HEK293 (cell line): Measurements from ENCODE around the gene INSIG2.

Source experiments
- CTCF ChIA-PET: fragments of 350-600 bp; formaldehyde crosslinking; extraction: SDS; loops from one replicate; lab custom pipeline; 2021; ENCODE audit warnings: antibody characterized with exemption; lab: Yijun Ruan, JAX
- POLR2A ChIA-PET: fragments of 300-600 bp; formaldehyde crosslinking; extraction: SDS; loops from one replicate; lab custom pipeline; 2020; ENCODE audit warnings: antibody characterized with exemption, inconsistent platforms; lab: Yijun Ruan, JAX
- H3K27ac ChIP-seq: fragments of 200-500 bp; sonication (Bioruptor generic); 2 replicates; pipeline ENCODE4 v1.5.1; 2014; ENCODE audit warnings: low read depth, low read length, control low read depth, inconsistent platforms; ENCODE audit errors: extremely low read depth
- H3K36me3 ChIP-seq, 2 experiments: fragments of 200-500 bp in 1 of 2; sonication (Bioruptor generic) in 1 of 2; 1 replicate in 1 of 2; 2 replicates in 1 of 2; pipeline ENCODE4 v1.5.1; 2014 to 2017; ENCODE audit warnings: inconsistent platforms in 2 of 2, low read length in 2 of 2; ENCODE audit not compliant: control insufficient read depth in 2 of 2, insufficient read depth in 1 of 2
- H3K4me1 ChIP-seq: fragments of 200-500 bp; sonication (Bioruptor generic); 2 replicates; pipeline ENCODE4 v1.5.1; 2014; ENCODE audit warnings: mild to moderate bottlenecking, low read length, inconsistent platforms; ENCODE audit not compliant: control insufficient read depth, insufficient read depth
- H3K4me3 ChIP-seq: 2 replicates; pipeline ENCODE4 v1.5.1; 2011; ENCODE audit warnings: low read depth, mild to moderate bottlenecking, control low read depth, low read length, moderate library complexity
- H3K9me3 ChIP-seq: fragments of 200-500 bp; sonication (Bioruptor generic); 2 replicates; pipeline ENCODE4 v1.5.1; 2014; ENCODE audit warnings: low read depth, low read length, inconsistent platforms; ENCODE audit not compliant: control insufficient read depth, insufficient read depth
- GFI1B ChIP-seq: fragments of 450-650 bp; formaldehyde crosslinking; IDR thresholded peaks from 2 replicates; pipeline ENCODE4 v1.5.1; 2016; ENCODE audit warnings: missing biosample characterization, missing genetic modification characterization
- GLIS2 ChIP-seq: fragments of 450-650 bp; formaldehyde crosslinking; IDR thresholded peaks from 2 replicates; pipeline ENCODE4 v1.5.1; 2016; ENCODE audit warnings: missing biosample characterization, missing genetic modification characterization
- HOXC10 ChIP-seq: sonication (generic); formaldehyde crosslinking; IDR thresholded peaks from 2 replicates; pipeline ENCODE4 v1.8.1; 2023; ENCODE audit warnings: mild to moderate bottlenecking, missing genetic modification reagents
- IKZF3 ChIP-seq: fragments of 450-650 bp; IDR thresholded peaks from 2 replicates; pipeline ENCODE4 v1.5.0; 2018; ENCODE audit warnings: missing biosample characterization, mild to moderate bottlenecking, missing genetic modification characterization, moderate library complexity
- RBAK ChIP-seq: fragments of 450-650 bp; formaldehyde crosslinking; IDR thresholded peaks from 2 replicates; pipeline ENCODE4 v1.5.1; 2016; ENCODE audit warnings: missing biosample characterization, missing genetic modification characterization
- REPIN1 ChIP-seq: fragments of 450-650 bp; formaldehyde crosslinking; IDR thresholded peaks from 2 replicates; pipeline ENCODE4 v1.5.1; 2017; ENCODE audit warnings: missing biosample characterization, missing genetic modification characterization, low read depth
- ZFHX2 ChIP-seq: fragments of 450-650 bp; formaldehyde crosslinking; conservative IDR thresholded peaks from 2 replicates; pipeline ENCODE4 v1.5.1; 2016; ENCODE audit warnings: missing biosample characterization, missing genetic modification characterization
- ZFP3 ChIP-seq: fragments of 450-650 bp; formaldehyde crosslinking; IDR thresholded peaks from 2 replicates; pipeline ENCODE4 v1.5.1; 2016; ENCODE audit warnings: low read depth, missing biosample characterization, missing genetic modification characterization
- ZNF214 ChIP-seq: fragments of 450-650 bp; formaldehyde crosslinking; IDR thresholded peaks from 2 replicates; pipeline ENCODE4 v1.5.1; 2017; ENCODE audit warnings: missing biosample characterization, mild to moderate bottlenecking, missing genetic modification characterization, borderline replicate concordance
- ZNF292 ChIP-seq: fragments of 450-650 bp; formaldehyde crosslinking; IDR thresholded peaks from 2 replicates; pipeline ENCODE4 v1.5.1; 2016; ENCODE audit warnings: low read depth, missing biosample characterization, missing genetic modification characterization, borderline replicate concordance
- ZNF324 ChIP-seq: fragments of 450-650 bp; formaldehyde crosslinking; IDR thresholded peaks from 2 replicates; pipeline ENCODE4 v1.5.1; 2016; ENCODE audit warnings: missing biosample characterization, missing genetic modification characterization
- ZNF350 ChIP-seq: fragments of 450-650 bp; formaldehyde crosslinking; IDR thresholded peaks from 2 replicates; pipeline ENCODE4 v1.5.0; 2017; ENCODE audit warnings: missing biosample characterization, mild to moderate bottlenecking, missing genetic modification characterization
- ZNF423 ChIP-seq: fragments of 450-650 bp; formaldehyde crosslinking; IDR thresholded peaks from 2 replicates; pipeline ENCODE4 v1.5.1; 2016; ENCODE audit warnings: missing biosample characterization, missing genetic modification characterization
- ZNF501 ChIP-seq: fragments of 450-650 bp; formaldehyde crosslinking; IDR thresholded peaks from 2 replicates; pipeline ENCODE4 v1.5.1; 2016; ENCODE audit warnings: missing biosample characterization, missing genetic modification characterization
- ZNF530 ChIP-seq: fragments of 450-650 bp; formaldehyde crosslinking; IDR thresholded peaks from 2 replicates; pipeline ENCODE4 v1.5.1; 2016; ENCODE audit warnings: low read depth, missing biosample characterization, missing genetic modification characterization
- ZNF555 ChIP-seq: fragments of 450-650 bp; formaldehyde crosslinking; conservative IDR thresholded peaks from 2 replicates; pipeline ENCODE4 v1.5.1; 2017; ENCODE audit warnings: missing biosample characterization, mild to moderate bottlenecking, missing genetic modification characterization, inconsistent platforms
- ZNF596 ChIP-seq: fragments of 450-650 bp; IDR thresholded peaks from 2 replicates; pipeline ENCODE4 v1.5.0; 2018; ENCODE audit warnings: missing biosample characterization, mild to moderate bottlenecking, missing genetic modification characterization, moderate library complexity
- ZNF626 ChIP-seq: fragments of 450-650 bp; sonication (Bioruptor Pico); formaldehyde crosslinking; IDR thresholded peaks from 2 replicates; pipeline ENCODE4 v1.5.1; 2018; ENCODE audit warnings: missing biosample characterization, missing genetic modification characterization, inconsistent platforms
- ZNF660 ChIP-seq: fragments of 450-650 bp; IDR thresholded peaks from 2 replicates; pipeline ENCODE4 v1.5.1; 2018; ENCODE audit warnings: missing biosample characterization, mild to moderate bottlenecking, missing genetic modification characterization
- ZNF76 ChIP-seq: fragments of 450-650 bp; formaldehyde crosslinking; IDR thresholded peaks from 2 replicates; pipeline ENCODE4; 2016; ENCODE audit warnings: low read depth, missing biosample characterization, missing genetic modification characterization, borderline replicate concordance
- ZXDB ChIP-seq: fragments of 450-650 bp; formaldehyde crosslinking; IDR thresholded peaks from 2 replicates; pipeline ENCODE4 v1.5.1; 2016; ENCODE audit warnings: missing biosample characterization, missing genetic modification characterization
- TF ChIP-seq, protein P1 (sequence below): fragments of 450-650 bp; formaldehyde crosslinking; IDR thresholded peaks from 2 replicates; pipeline ENCODE4 v1.5.1; 2016; ENCODE audit warnings: missing biosample characterization, missing genetic modification characterization, low read depth
- TF ChIP-seq, protein P2 (sequence below): fragments of 450-650 bp; formaldehyde crosslinking; IDR thresholded peaks from 2 replicates; pipeline ENCODE4 v1.5.1; 2016; ENCODE audit warnings: missing biosample characterization, missing genetic modification characterization
- TF ChIP-seq, protein P3 (sequence below): fragments of 450-650 bp; formaldehyde crosslinking; IDR thresholded peaks from 2 replicates; pipeline ENCODE4 v1.5.1; 2016; ENCODE audit warnings: missing biosample characterization, missing genetic modification characterization
- TF ChIP-seq, protein P4 (sequence below): fragments of 450-650 bp; formaldehyde crosslinking; IDR thresholded peaks from 2 replicates; pipeline ENCODE4 v1.5.1; 2016; ENCODE audit warnings: missing biosample characterization, missing genetic modification characterization

Gene INSIG2

DNA sequence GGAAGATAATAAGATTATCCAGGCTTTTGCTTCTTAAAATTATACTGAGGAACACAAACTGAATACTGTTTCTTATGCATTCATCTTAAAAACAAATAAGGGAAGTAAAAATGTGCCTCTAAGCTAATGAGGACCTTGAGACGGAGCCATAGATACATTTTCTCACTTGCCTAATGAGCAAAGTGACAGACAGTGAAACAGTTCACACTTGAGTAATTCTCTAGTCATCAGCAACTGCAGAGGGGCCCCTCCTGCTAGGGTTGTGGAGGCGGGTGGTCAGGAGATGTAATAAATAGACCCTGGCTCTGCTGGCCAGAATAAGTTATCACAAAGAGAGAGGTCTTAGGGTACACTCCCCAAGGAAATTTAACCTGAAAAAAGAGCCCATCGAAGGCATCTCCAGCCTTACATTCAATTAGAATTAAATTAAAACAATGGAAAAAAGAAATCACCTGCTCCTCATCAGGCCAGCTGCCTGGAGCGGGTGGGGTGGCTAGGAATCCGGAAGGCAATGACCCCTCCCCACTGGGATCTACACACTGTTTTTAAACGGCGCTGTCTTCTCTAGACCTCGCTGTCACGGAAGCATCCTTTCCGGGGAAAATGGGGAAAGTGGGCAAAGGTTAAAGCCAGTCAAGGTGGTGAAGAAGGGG, 32.6 kb upstream of the INSIG2 start:
- 0 out of 2 replicates have a peak, but pooled peaks cover 4% of the 10 kb centered on the region for H3K4me1 ChIP-seq

DNA sequence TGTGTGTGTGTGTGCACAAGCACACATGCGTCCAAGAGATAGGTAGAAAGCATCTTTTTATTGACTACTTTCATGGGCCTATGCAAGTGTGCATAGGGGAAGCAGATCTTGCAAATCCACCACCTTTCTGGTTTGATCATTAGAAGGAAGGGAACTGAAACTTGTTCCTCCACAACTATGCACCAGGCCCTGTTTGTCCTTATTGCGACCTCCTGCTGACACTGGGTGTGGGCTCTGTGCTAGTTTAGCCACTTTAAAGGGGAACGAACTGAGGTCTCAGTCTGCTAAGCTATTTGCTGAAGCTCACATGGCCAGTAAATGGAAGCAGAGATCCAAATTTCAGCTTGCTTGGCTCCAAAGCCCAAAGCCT, 32.1 kb upstream of the INSIG2 start:
- Histone ChIP-seq H3K4me1 (peaks cover 4% of the 10 kb centered on the region; the same call in 1 of the 2 replicates), H3K9me3 (no peaks in the 10 kb centered on the region), H3K4me3 (no peak overlapping the region), H3K27ac (no peak overlapping the region), H3K36me3 (no peaks in the 10 kb centered on the region)
- ChIA-PET POLR2A (no interaction called here), CTCF (interaction anchor here (0.5 to 3.2 kb wide), 3 partner anchors 9 to 30 kb away, joined by 3 to 20 read pairs (median 3); no protein-coding TSS in a partner anchor)
- TF ChIP-seq, protein P1, sequence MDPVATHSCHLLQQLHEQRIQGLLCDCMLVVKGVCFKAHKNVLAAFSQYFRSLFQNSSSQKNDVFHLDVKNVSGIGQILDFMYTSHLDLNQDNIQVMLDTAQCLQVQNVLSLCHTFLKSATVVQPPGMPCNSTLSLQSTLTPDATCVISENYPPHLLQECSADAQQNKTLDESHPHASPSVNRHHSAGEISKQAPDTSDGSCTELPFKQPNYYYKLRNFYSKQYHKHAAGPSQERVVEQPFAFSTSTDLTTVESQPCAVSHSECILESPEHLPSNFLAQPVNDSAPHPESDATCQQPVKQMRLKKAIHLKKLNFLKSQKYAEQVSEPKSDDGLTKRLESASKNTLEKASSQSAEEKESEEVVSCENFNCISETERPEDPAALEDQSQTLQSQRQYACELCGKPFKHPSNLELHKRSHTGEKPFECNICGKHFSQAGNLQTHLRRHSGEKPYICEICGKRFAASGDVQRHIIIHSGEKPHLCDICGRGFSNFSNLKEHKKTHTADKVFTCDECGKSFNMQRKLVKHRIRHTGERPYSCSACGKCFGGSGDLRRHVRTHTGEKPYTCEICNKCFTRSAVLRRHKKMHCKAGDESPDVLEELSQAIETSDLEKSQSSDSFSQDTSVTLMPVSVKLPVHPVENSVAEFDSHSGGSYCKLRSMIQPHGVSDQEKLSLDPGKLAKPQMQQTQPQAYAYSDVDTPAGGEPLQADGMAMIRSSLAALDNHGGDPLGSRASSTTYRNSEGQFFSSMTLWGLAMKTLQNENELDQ (tag by site-specific recombination), result no peak
- TF ChIP-seq ZNF555 (tag by site-specific recombination) (no peak), ZXDB (tag by site-specific recombination) (no peak), ZNF350 (tag by site-specific recombination) (no peak), GFI1B (no peak)
- TF ChIP-seq, protein P2, sequence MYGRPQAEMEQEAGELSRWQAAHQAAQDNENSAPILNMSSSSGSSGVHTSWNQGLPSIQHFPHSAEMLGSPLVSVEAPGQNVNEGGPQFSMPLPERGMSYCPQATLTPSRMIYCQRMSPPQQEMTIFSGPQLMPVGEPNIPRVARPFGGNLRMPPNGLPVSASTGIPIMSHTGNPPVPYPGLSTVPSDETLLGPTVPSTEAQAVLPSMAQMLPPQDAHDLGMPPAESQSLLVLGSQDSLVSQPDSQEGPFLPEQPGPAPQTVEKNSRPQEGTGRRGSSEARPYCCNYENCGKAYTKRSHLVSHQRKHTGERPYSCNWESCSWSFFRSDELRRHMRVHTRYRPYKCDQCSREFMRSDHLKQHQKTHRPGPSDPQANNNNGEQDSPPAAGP, result no peak
- TF ChIP-seq, protein P3, sequence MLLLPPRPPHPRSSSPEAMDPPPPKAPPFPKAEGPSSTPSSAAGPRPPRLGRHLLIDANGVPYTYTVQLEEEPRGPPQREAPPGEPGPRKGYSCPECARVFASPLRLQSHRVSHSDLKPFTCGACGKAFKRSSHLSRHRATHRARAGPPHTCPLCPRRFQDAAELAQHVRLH (tag by site-specific recombination), result no peak

More for the DNA sequence above, 32.6 kb upstream of the INSIG2 start:
- H3K36me3 ChIP-seq, result no peaks in the 10 kb centered on the region
- POLR2A ChIA-PET, result no interaction called here
- CTCF ChIA-PET, result interaction anchor here (0.5 to 1.9 kb wide), 5 partner anchors 9 to 241 kb away, joined by 3 to 14 read pairs (median 3); partner anchors contain the start of gene DDX18
- no peak overlapping the region for H3K4me3 ChIP-seq
- H3K9me3 ChIP-seq, result no peaks in the 10 kb centered on the region
- H3K27ac ChIP-seq, result no peak overlapping the region
- no peak for TF ChIP-seq RBAK (tag by site-specific recombination)
- TF ChIP-seq, protein P4, sequence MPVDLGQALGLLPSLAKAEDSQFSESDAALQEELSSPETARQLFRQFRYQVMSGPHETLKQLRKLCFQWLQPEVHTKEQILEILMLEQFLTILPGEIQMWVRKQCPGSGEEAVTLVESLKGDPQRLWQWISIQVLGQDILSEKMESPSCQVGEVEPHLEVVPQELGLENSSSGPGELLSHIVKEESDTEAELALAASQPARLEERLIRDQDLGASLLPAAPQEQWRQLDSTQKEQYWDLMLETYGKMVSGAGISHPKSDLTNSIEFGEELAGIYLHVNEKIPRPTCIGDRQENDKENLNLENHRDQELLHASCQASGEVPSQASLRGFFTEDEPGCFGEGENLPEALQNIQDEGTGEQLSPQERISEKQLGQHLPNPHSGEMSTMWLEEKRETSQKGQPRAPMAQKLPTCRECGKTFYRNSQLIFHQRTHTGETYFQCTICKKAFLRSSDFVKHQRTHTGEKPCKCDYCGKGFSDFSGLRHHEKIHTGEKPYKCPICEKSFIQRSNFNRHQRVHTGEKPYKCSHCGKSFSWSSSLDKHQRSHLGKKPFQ, result no peak
- TF ChIP-seq ZNF292 (tag by site-specific recombination), result no peak
- no peak for TF ChIP-seq ZXDB (tag by site-specific recombination)
- no peak for TF ChIP-seq ZNF530 (tag by site-specific recombination)
- TF ChIP-seq REPIN1, result no peak
- TF ChIP-seq ZNF214 (tag by site-specific recombination), result no peak
- no peak for TF ChIP-seq ZFP3
- no peak for TF ChIP-seq ZNF660 (tag by site-specific recombination)
- no peak for TF ChIP-seq ZNF76

DNA sequence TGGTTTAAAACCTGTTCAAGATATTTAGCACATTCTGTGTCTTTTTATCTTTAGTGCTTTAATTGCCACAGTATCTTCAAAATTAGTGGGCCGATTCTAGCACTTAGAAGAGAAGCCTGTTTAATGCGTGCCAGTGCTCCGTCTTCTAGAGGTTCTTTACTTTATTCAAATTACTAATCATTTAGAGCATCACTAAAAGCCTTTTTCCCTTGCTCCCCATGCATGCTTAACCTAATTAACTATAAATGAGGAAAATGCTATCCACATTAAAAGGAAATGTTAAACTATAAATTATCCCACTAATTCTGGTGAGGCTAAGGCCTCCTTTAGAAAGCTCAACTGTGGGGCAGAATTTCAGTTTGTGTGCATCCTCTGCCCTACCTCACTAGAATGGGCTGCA, 31.5 kb upstream of the INSIG2 start:
- ChIA-PET CTCF (interaction anchor here (0.6 to 3.2 kb wide), 3 partner anchors 10 to 29 kb away, joined by 3 to 20 read pairs (median 12); no protein-coding TSS in a partner anchor), POLR2A (no interaction called here)
- Histone ChIP-seq H3K27ac (no peak overlapping the region), H3K36me3 (no peaks in the 10 kb centered on the region), H3K4me3 (no peak overlapping the region), H3K9me3 (no peaks in the 10 kb centered on the region), H3K4me1 (peaks cover 6% of the 10 kb centered on the region; the same call in 1 of the 2 replicates)
- no peak for TF ChIP-seq GLIS2 (tag by site-specific recombination)
- TF ChIP-seq, protein P1 (tag by site-specific recombination), result no peak
- TF ChIP-seq HOXC10, result no peak
- no peak for TF ChIP-seq ZNF423 (tag by site-specific recombination)
- no peak for TF ChIP-seq ZNF596 (tag by site-specific recombination)
- no peak for TF ChIP-seq ZFHX2 (tag by site-specific recombination)
- TF ChIP-seq ZNF501, result no peak
- TF ChIP-seq ZNF324, result no peak
- TF ChIP-seq ZNF626, result no peak
- no peak for TF ChIP-seq IKZF3
